ENCODE data around the gene RPP14.

Gene RPP14

GRCh38 chr3:58305882-58306711 is at the start of gene RPP14, which contains the start of gene HTD2:
Gene RPP14, plus strand, starts transcription at chr3:58306245. Its CDS starts 4,085 bp downstream, at chr3:58310330.
Gene HTD2, plus strand, starts transcription at chr3:58306520. Its CDS starts 11,094 bp downstream, at chr3:58317614.
- ChIA-PET POLR2A (interaction anchor here (0.9 to 1.8 kb wide), 8 partner anchors 14 to 228 kb away, joined by 3 to 8 read pairs (median 3); partner anchors contain the start of gene PDHB), CTCF (interaction anchor here (0.7 to 19.9 kb wide), 80 partner anchors 11 to 466 kb away, joined by 3 to 1062 read pairs (median 5); partner anchors contain the start of genes ACOX2, PDHB and PXK)
- peak within 1 kb of the TSS; percentile 84 for H3K4me3 ChIP-seq (ENCODE audit: low read depth, low read length)
- DNase-seq (ENCODE audit: low read depth, low spot score), result peak; percentile 76
- TF ChIP-seq CTCF (IDR thresholded peaks at IDR 0.05; ENCODE audit: insufficient read depth, low read length, missing control alignments), result peak; percentile 98

GRCh38 chr3:58256511-58256910 is 49.5 kb upstream of the RPP14 start:
- ChIA-PET CTCF (no interaction called here), POLR2A (no interaction called here)
- no peak overlapping the region for H3K4me3 ChIP-seq (ENCODE audit: low read depth, low read length)
- DNase-seq (ENCODE audit: low read depth, low spot score), result no peak
- no peak for TF ChIP-seq CTCF (IDR thresholded peaks at IDR 0.05; ENCODE audit: insufficient read depth, low read length, missing control alignments)

- no peak for DNase-seq (ENCODE audit: low read depth, low spot score)
- TF ChIP-seq CTCF (IDR thresholded peaks at IDR 0.05; ENCODE audit: insufficient read depth, low read length, missing control alignments), result no peak
- no peak overlapping the region for H3K4me3 ChIP-seq (ENCODE audit: low read depth, low read length)
- POLR2A ChIA-PET, result no interaction called here
- CTCF ChIA-PET, result interaction anchor here (0.8 to 1.4 kb wide), 2 partner anchors 8 to 81 kb away, joined by 3 to 4 read pairs; no protein-coding TSS in a partner anchor
Measured at GRCh38 chr3:58258392-58259055, 47.5 kb upstream of the RPP14 start.

- no peak for TF ChIP-seq CTCF (IDR thresholded peaks at IDR 0.05; ENCODE audit: insufficient read depth, low read length, missing control alignments)
- ChIA-PET POLR2A (interaction anchor here (0.6 to 1.4 kb wide), 3 partner anchors 12 to 74 kb away, joined by 5 read pairs; partner anchors contain the start of gene ABHD6), CTCF (interaction anchor here (1.0 to 1.5 kb wide), 4 partner anchors 9 to 83 kb away, joined by 3 to 4 read pairs (median 4); partner anchors contain the start of genes HTD2 and RPP14)
- peak; percentile 38 for DNase-seq (ENCODE audit: low read depth, low spot score)
- no peak overlapping the region for H3K4me3 ChIP-seq (ENCODE audit: low read depth, low read length)
Measured at GRCh38 chr3:58260261-58260731, 45.7 kb upstream of the RPP14 start.

- DNase-seq (ENCODE audit: low read depth, low spot score), result no peak
- ChIA-PET POLR2A (interaction anchor here (1.0 to 1.4 kb wide), 2 partner anchors 11 to 22 kb away, joined by 5 read pairs; partner anchors contain the start of gene ABHD6), CTCF (interaction anchor here (1.0 to 1.5 kb wide), 4 partner anchors 9 to 83 kb away, joined by 3 to 4 read pairs (median 4); partner anchors contain the start of genes HTD2 and RPP14)
- no peak overlapping the region for H3K4me3 ChIP-seq (ENCODE audit: low read depth, low read length)
- no peak for TF ChIP-seq CTCF (IDR thresholded peaks at IDR 0.05; ENCODE audit: insufficient read depth, low read length, missing control alignments)
Measured at GRCh38 chr3:58260733-58261132, 45.3 kb upstream of the RPP14 start.
